H9 (cell line): Measurements from ENCODE around the gene ZNF416. TPM values are rescaled to one million over a fixed set of nuclear protein-coding genes. Genes with fewer than 3 reads are reported as not detected.

Experiments
- DNase-seq: peaks from one replicate; pipeline ENCODE4 v3.0.0-alpha.2; 2017
- H2AFZ ChIP-seq: one replicate; pipeline ENCODE4 v1.6.1; 2013; ENCODE audit warnings: mild to moderate bottlenecking, low read length, control low read depth, moderate library complexity
- H2AK5ac ChIP-seq: 2 replicates; pipeline ENCODE4 v1.6.1; 2013; ENCODE audit warnings: low read length, control low read depth, mixed read lengths; ENCODE audit not compliant: insufficient read length
- H2BK120ac ChIP-seq: one replicate; pipeline ENCODE4 v1.6.1; 2013; ENCODE audit warnings: low read depth, mild to moderate bottlenecking, low read length, control low read depth, inconsistent platforms; ENCODE audit not compliant: poor library complexity, severe bottlenecking
- H2BK12ac ChIP-seq: 2 replicates; pipeline ENCODE4 v1.6.1; 2013; ENCODE audit warnings: low read length, control low read depth, mixed read lengths, low read depth; ENCODE audit not compliant: insufficient read length
- H2BK15ac ChIP-seq: 2 replicates; pipeline ENCODE4 v1.6.1; 2013; ENCODE audit warnings: low read depth, low read length, control low read depth
- H2BK20ac ChIP-seq: one replicate; pipeline ENCODE4 v1.6.1; 2013; ENCODE audit warnings: low read depth, mild to moderate bottlenecking, low read length, control low read depth, inconsistent platforms; ENCODE audit not compliant: poor library complexity, severe bottlenecking
- H2BK5ac ChIP-seq: 2 replicates; pipeline ENCODE4 v1.6.1; 2013; ENCODE audit warnings: low read length, control low read depth, mixed read lengths; ENCODE audit not compliant: insufficient read length
- H3K14ac ChIP-seq: 2 replicates; pipeline ENCODE4 v1.6.1; 2013; ENCODE audit warnings: low read length, control low read depth; ENCODE audit not compliant: insufficient read depth
- H3K18ac ChIP-seq: 2 replicates; pipeline ENCODE4 v1.6.1; 2013; ENCODE audit warnings: low read depth, mild to moderate bottlenecking, mixed read lengths, low read length, control low read depth; ENCODE audit not compliant: insufficient read length
- H3K23ac ChIP-seq: 2 replicates; pipeline ENCODE4 v1.6.1; 2013; ENCODE audit warnings: low read length, control low read depth, mixed read lengths, low read depth; ENCODE audit not compliant: insufficient read length
- H3K23me2 ChIP-seq: 2 replicates; pipeline ENCODE4 v1.6.1; 2013; ENCODE audit warnings: low read depth, mild to moderate bottlenecking, mixed read lengths, low read length, control low read depth; ENCODE audit not compliant: insufficient read length, poor library complexity, severe bottlenecking
- H3K27ac ChIP-seq: 2 replicates; pipeline ENCODE4 v1.5.1; 2013; ENCODE audit warnings: low read length, control low read depth, mixed read lengths, low read depth; ENCODE audit not compliant: insufficient read length
- H3K27me3 ChIP-seq: 2 replicates; pipeline ENCODE4 v1.6.1; 2013; ENCODE audit warnings: low read length, control low read depth, inconsistent platforms; ENCODE audit not compliant: insufficient read depth
- H3K4ac ChIP-seq: 2 replicates; pipeline ENCODE4 v1.6.1; 2013; ENCODE audit warnings: low read depth, mild to moderate bottlenecking, control low read depth, inconsistent platforms, low read length, moderate library complexity
- H3K4me1 ChIP-seq: 2 replicates; pipeline ENCODE4 v1.6.1; 2013; ENCODE audit warnings: low read length, control low read depth, inconsistent platforms; ENCODE audit not compliant: insufficient read depth
- H3K4me2 ChIP-seq: 2 replicates; pipeline ENCODE4 v1.6.1; 2013; ENCODE audit warnings: low read length, control low read depth, mixed read lengths; ENCODE audit not compliant: insufficient read length, insufficient read depth
- H3K56ac ChIP-seq: 2 replicates; pipeline ENCODE4 v1.6.1; 2013; ENCODE audit warnings: low read depth, mild to moderate bottlenecking, mixed read lengths, low read length, control low read depth; ENCODE audit not compliant: insufficient read length
- H3K79me1 ChIP-seq: 2 replicates; pipeline ENCODE4 v1.6.1; 2013; ENCODE audit warnings: low read depth, mild to moderate bottlenecking, moderate library complexity, low read length, control low read depth, inconsistent platforms; ENCODE audit not compliant: insufficient read depth, poor library complexity, severe bottlenecking
- H3K79me2 ChIP-seq: 2 replicates; pipeline ENCODE4 v1.6.1; 2013; ENCODE audit warnings: low read length, control low read depth, inconsistent platforms; ENCODE audit not compliant: insufficient read depth
- H3K9ac ChIP-seq: 2 replicates; pipeline ENCODE4 v1.6.1; 2013; ENCODE audit warnings: low read length, control low read depth, mixed read lengths; ENCODE audit not compliant: insufficient read length; ENCODE audit errors: extremely low read depth
- H3K9me3 ChIP-seq: one replicate; pipeline ENCODE4 v1.6.1; 2013; ENCODE audit warnings: low read depth, low read length, inconsistent platforms; ENCODE audit not compliant: control insufficient read depth
- H3T11ph ChIP-seq: one replicate; pipeline ENCODE4 v1.6.1; 2013; ENCODE audit warnings: mild to moderate bottlenecking, low read length, control low read depth, inconsistent platforms
- H4K20me1 ChIP-seq: one replicate; pipeline ENCODE4 v1.6.1; 2013; ENCODE audit not compliant: control insufficient read depth, insufficient read length, insufficient read depth
- H4K5ac ChIP-seq: 2 replicates; pipeline ENCODE4 v1.6.1; 2013; ENCODE audit warnings: low read depth, mild to moderate bottlenecking, mixed read lengths, low read length, control low read depth; ENCODE audit not compliant: insufficient read length
- H4K8ac ChIP-seq: replicated peaks from 2 replicates; pipeline ENCODE4 v1.6.1; 2013; ENCODE audit warnings: low read length, control low read depth, mixed read lengths, low read depth; ENCODE audit not compliant: insufficient read length
- H4K91ac ChIP-seq: 2 replicates; pipeline ENCODE4 v1.6.1; 2013; ENCODE audit warnings: low read depth, mild to moderate bottlenecking, moderate library complexity, mixed read lengths, low read length, control low read depth; ENCODE audit not compliant: insufficient read length
- H3K27ac Mint-ChIP-seq, 3 experiments: 2 replicates in 2 of 3; 3 replicates in 1 of 3; pipeline ENCODE4 v1.8.0; 2020 to 2021; ENCODE audit warnings: mixed read lengths in 3 of 3, mild to moderate bottlenecking in 1 of 3, moderate library complexity in 1 of 3
- H3K27me3 Mint-ChIP-seq: 2 replicates; pipeline ENCODE4 v1.8.0; 2021; ENCODE audit warnings: low read depth, mild to moderate bottlenecking, moderate library complexity, mixed read lengths
- H3K36me3 Mint-ChIP-seq, 3 experiments: 2 replicates in 2 of 3; 3 replicates in 1 of 3; pipeline ENCODE4 v1.8.0; 2020 to 2021; ENCODE audit warnings: low read depth in 3 of 3, mixed read lengths in 3 of 3; ENCODE audit not compliant: insufficient read depth in 1 of 3
- H3K4me1 Mint-ChIP-seq, 2 experiments: 2 replicates each; pipeline ENCODE4 v1.8.0; 2020; ENCODE audit warnings: mixed read lengths in 2 of 2
- H3K4me3 Mint-ChIP-seq, 2 experiments: 2 replicates in 1 of 2; 3 replicates in 1 of 2; pipeline ENCODE4 v1.8.0; 2020 to 2021; ENCODE audit warnings: mild to moderate bottlenecking in 2 of 2, mixed read lengths in 2 of 2, moderate library complexity in 1 of 2
- H3K9me3 Mint-ChIP-seq, 2 experiments: 2 replicates in 1 of 2; 3 replicates in 1 of 2; pipeline ENCODE4 v1.8.0; 2020; ENCODE audit warnings: mild to moderate bottlenecking in 2 of 2, mixed read lengths in 2 of 2, moderate library complexity in 1 of 2
- WGBS: extraction: QIAGEN DNeasy Blood & Tissue Kit; methylation state at CpG from one replicate; pipeline ENCODE4 v1.1.7; 2013; ENCODE audit warnings: missing lambda C conversion rate, low lambda C conversion rate, mixed read lengths; ENCODE audit not compliant: insufficient read length; ENCODE audit errors: extremely low coverage; 5-methylcytosine and 5-hydroxymethylcytosine counted together
- total RNA-seq: library from RNA; stranded (reverse); gene quantifications from 2 replicates; pipeline ENCODE4 v1.2.1, GENCODE V29; 2021
- TF ChIP-seq, protein P1 (sequence below): fragments of 200-600 bp; sonication (generic); conservative IDR thresholded peaks from 3 replicates; pipeline ENCODE4 v1.8.0; 2021; ENCODE audit warnings: antibody characterized with exemption, mild to moderate bottlenecking

The ZNF416 gene
- total RNA-seq, 1 experiment from 2014 or later: 10.9 TPM

DNA sequence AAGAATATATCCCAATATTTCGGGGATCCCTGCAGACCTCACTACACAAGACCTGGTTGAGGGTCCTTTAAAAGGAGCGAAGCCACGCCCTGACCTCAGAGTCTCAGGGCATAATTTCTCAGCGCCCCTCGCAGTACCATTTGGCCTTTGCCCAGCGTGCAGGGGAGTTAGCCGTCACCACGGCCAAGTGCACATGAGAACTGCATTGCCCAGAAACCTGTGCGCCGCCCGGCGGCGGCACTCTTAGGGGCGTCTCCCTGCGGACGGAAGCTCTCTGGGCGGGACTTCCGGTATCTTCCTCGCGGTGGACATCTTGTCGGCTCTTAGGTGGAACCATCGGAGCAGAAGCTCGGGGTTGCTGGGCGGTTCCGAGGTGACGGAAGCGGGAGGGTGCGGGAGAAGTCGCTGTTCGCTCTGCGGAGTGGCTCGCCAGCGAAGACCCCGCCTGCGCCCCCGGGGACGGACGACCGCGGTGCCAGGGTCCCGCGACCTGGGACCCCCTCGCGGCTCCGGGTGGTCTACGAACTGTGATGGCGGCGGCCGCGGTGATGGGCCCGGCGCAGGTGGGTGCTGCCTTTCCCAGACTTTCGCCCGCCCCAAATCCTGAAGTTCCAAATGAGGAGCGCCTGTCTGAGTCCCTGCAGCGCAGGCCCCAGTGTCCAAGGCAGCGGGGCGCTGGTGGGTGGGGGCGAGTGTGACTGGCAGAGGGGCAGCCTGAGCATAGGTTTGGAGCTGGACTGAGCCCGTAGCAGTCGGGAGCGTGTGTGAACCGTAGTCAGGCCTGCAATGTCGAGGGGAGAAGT lies 35.4 kb upstream of the ZNF416 start, which contains the start of gene ZNF134:
Gene ZNF134 (plus strand): TSS at position 302 of the 803 bp plus-strand sequence. CDS start 5,227 bp downstream, outside the sequence.
- Histone ChIP-seq H3K79me1 (peaks cover 12% of the 10 kb centered on the region), H4K5ac (no peak within 1 kb of the TSS), H3K56ac (no peak within 1 kb of the TSS), H3K4ac (no peak within 1 kb of the TSS; the same call in 1 of the 2 replicates), H2BK5ac (no peak within 1 kb of the TSS), H3K4me2 (peak within 1 kb of the TSS; percentile 82), H2BK15ac (no peak within 1 kb of the TSS), H3K14ac (peak within 1 kb of the TSS; percentile 95), H3K23me2 (no peaks in the 10 kb centered on the region), H3K23ac (no peak within 1 kb of the TSS), H4K91ac (no peak within 1 kb of the TSS), H3K79me2 (peaks cover 42% of the 10 kb centered on the region; the same call in 1 of the 2 replicates), H4K8ac (no peak within 1 kb of the TSS), H3K9ac (peak within 1 kb of the TSS; percentile 96), H3K27me3 (no peaks in the 10 kb centered on the region), H2BK20ac (no peak within 1 kb of the TSS), H2BK120ac (no peak within 1 kb of the TSS), H2AK5ac (no peak within 1 kb of the TSS), H3K18ac (peak within 1 kb of the TSS; percentile 86), H3K4me1 (no peaks in the 10 kb centered on the region), H2AFZ (peak within 1 kb of the TSS; percentile 93), H2BK12ac (no peak within 1 kb of the TSS), H3T11ph (no peak within 1 kb of the TSS), H4K20me1 (no peaks in the 10 kb centered on the region), H3K9me3 (peaks cover 42% of the 10 kb centered on the region), H3K27ac (no peak within 1 kb of the TSS)
- H3K4me1 Mint-ChIP-seq: peaks cover 7 to 13% of the 10 kb centered on the region in 2 experiments
- H3K4me3 Mint-ChIP-seq: peak within 1 kb of the TSS; percentile 93 to 99
- H3K27ac Mint-ChIP-seq: peak within 1 kb of the TSS; percentile 48 to 94 (median 94)
- H3K27me3 Mint-ChIP-seq: peaks cover 9% of the 10 kb centered on the region
- DNase-seq: peak; percentile 94
- no CpG with 5 or more reads among the region's 64 CpGs for WGBS
- H3K36me3 Mint-ChIP-seq: peaks cover 48 to 50% (median 49%) of the 10 kb centered on the region in 3 experiments
- TF ChIP-seq, protein P1, sequence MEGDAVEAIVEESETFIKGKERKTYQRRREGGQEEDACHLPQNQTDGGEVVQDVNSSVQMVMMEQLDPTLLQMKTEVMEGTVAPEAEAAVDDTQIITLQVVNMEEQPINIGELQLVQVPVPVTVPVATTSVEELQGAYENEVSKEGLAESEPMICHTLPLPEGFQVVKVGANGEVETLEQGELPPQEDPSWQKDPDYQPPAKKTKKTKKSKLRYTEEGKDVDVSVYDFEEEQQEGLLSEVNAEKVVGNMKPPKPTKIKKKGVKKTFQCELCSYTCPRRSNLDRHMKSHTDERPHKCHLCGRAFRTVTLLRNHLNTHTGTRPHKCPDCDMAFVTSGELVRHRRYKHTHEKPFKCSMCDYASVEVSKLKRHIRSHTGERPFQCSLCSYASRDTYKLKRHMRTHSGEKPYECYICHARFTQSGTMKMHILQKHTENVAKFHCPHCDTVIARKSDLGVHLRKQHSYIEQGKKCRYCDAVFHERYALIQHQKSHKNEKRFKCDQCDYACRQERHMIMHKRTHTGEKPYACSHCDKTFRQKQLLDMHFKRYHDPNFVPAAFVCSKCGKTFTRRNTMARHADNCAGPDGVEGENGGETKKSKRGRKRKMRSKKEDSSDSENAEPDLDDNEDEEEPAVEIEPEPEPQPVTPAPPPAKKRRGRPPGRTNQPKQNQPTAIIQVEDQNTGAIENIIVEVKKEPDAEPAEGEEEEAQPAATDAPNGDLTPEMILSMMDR: no peak
- peaks cover 51 to 65% of the 10 kb centered on the region in 2 experiments for H3K9me3 Mint-ChIP-seq
